BJ (cell line): ENCODE data around the gene C2orf78. TPM values are rescaled to one million over a fixed set of nuclear protein-coding genes. Genes with fewer than 3 reads are reported as not detected.

Source experiments
- CTCF ChIA-PET: fragments of 350-600 bp; formaldehyde crosslinking; extraction: SDS; loops from one replicate; lab custom pipeline; 2021; ENCODE audit warnings: antibody characterized with exemption, inconsistent platforms; lab: Yijun Ruan, JAX
- POLR2A ChIA-PET: fragments of 300-600 bp; sonication (Branson Sonifier 250); formaldehyde crosslinking; extraction: SDS; loops from one replicate; lab custom pipeline; 2021; ENCODE audit warnings: antibody characterized with exemption; lab: Charles Lee
- DNase-seq: peaks from one replicate; pipeline ENCODE4 v3.0.0-alpha.2; 2011; ENCODE audit warnings: low read depth
- H3K27me3 ChIP-seq: 2 replicates; pipeline ENCODE4 v1.6.0; 2011; ENCODE audit warnings: low read length; ENCODE audit not compliant: control insufficient read depth, insufficient read depth
- H3K36me3 ChIP-seq: 2 replicates; pipeline ENCODE4 v1.5.1; 2011; ENCODE audit warnings: low read length; ENCODE audit not compliant: control insufficient read depth, insufficient read depth
- H3K4me3 ChIP-seq: 2 replicates; pipeline ENCODE4 v1.5.1; 2011; ENCODE audit warnings: low read depth, mild to moderate bottlenecking, control low read depth, low read length
- polyA plus RNA-seq: library from polyadenylated mRNA; depleted of rRNA; stranded (reverse); fragments of >200 nt; gene quantifications from 2 replicates; pipeline ENCODE4 v1.2.3, GENCODE V29; 2011
- TF ChIP-seq, protein P1 (sequence below): IDR thresholded peaks from 2 replicates; pipeline ENCODE4 v1.5.1; 2011; ENCODE audit warnings: low read depth, mild to moderate bottlenecking, control low read depth, inconsistent platforms, low read length, moderate library complexity; ENCODE audit not compliant: insufficient read depth

Gene C2orf78
- polyA plus RNA-seq, 1 experiment = not detected

DNA sequence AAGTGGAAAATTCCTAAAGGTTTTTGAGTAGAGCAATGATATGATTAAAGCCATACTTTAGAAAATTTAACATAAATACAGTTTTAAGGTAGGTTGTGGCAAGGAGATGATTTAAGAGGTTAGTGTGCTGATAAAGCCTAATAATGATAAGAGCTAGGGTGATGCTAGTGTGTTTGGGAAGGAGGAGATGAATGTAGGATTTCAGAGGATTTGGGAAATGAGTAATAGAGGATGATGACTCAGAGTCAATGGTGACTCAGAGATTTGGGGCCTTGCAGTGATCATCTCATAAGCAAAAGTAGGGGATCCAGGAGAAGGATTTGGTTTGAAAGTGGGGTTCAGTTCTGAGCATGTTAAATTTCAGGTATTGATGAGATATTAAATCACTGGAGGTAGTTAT lies 68.0 kb downstream of the C2orf78 start:
- H3K36me3 ChIP-seq = peaks cover 9% of the 10 kb centered on the region
- DNase-seq = peak; percentile 34
- no peak overlapping the region for H3K4me3 ChIP-seq
- ChIA-PET POLR2A (no interaction called here), CTCF (interaction anchor here (1.3 kb wide), 1 partner anchor 414 kb away, joined by 4 read pairs; no protein-coding TSS in a partner anchor)
- no peaks in the 10 kb centered on the region for H3K27me3 ChIP-seq
- TF ChIP-seq, protein P1, sequence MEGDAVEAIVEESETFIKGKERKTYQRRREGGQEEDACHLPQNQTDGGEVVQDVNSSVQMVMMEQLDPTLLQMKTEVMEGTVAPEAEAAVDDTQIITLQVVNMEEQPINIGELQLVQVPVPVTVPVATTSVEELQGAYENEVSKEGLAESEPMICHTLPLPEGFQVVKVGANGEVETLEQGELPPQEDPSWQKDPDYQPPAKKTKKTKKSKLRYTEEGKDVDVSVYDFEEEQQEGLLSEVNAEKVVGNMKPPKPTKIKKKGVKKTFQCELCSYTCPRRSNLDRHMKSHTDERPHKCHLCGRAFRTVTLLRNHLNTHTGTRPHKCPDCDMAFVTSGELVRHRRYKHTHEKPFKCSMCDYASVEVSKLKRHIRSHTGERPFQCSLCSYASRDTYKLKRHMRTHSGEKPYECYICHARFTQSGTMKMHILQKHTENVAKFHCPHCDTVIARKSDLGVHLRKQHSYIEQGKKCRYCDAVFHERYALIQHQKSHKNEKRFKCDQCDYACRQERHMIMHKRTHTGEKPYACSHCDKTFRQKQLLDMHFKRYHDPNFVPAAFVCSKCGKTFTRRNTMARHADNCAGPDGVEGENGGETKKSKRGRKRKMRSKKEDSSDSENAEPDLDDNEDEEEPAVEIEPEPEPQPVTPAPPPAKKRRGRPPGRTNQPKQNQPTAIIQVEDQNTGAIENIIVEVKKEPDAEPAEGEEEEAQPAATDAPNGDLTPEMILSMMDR = no peak

DNA sequence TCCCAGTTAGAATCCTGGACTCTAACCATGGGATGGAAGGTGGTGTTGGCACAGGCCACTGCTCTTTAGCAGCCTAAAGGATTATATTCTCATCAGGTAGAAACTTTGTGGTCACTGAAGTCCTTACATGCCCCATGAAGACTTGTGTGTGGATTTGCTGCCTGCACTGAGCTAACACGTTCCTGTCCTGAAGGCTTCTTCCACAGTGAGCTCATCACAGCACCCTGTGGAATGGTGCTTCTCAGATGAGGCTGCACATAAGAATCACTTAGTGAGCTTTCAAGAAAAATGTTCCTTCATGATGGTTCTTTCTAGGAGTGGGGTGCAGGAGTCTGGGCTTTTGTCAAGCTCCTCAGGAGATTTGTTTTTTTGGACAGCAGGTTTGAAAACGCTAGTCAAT lies 71.5 kb downstream of the C2orf78 start:
- no peaks in the 10 kb centered on the region for H3K27me3 ChIP-seq
- DNase-seq = no peak
- TF ChIP-seq, protein P1 = no peak
- H3K4me3 ChIP-seq = no peak overlapping the region
- CTCF ChIA-PET = interaction anchor here (1.0 to 1.3 kb wide), 3 partner anchors 9 to 536 kb away, joined by 3 to 4 read pairs (median 4); no protein-coding TSS in a partner anchor
- POLR2A ChIA-PET = no interaction called here
- H3K36me3 ChIP-seq = peaks cover 6% of the 10 kb centered on the region

DNA sequence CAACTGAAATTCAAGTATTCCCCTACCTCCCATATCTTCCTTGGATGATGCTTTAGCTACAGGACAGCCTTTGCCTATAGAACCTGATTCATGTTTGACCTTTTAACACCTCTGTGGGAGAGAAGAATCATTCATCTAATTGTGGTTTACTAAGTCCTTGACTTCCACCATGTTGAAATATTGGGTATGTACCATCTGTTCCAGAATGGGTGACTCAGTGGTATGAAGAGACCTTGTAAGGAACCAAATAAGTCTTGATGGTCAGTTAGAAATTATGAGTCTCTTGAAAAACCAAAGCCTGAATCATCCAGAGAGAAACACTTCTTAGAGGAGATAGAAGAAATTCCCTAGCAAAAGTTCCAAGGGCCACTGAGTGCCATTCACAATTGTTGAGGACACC lies 72.2 kb downstream of the C2orf78 start:
- POLR2A ChIA-PET = no interaction called here
- CTCF ChIA-PET = interaction anchor here (1.0 kb wide), 1 partner anchor 535 kb away, joined by 3 read pairs; no protein-coding TSS in a partner anchor

DNA sequence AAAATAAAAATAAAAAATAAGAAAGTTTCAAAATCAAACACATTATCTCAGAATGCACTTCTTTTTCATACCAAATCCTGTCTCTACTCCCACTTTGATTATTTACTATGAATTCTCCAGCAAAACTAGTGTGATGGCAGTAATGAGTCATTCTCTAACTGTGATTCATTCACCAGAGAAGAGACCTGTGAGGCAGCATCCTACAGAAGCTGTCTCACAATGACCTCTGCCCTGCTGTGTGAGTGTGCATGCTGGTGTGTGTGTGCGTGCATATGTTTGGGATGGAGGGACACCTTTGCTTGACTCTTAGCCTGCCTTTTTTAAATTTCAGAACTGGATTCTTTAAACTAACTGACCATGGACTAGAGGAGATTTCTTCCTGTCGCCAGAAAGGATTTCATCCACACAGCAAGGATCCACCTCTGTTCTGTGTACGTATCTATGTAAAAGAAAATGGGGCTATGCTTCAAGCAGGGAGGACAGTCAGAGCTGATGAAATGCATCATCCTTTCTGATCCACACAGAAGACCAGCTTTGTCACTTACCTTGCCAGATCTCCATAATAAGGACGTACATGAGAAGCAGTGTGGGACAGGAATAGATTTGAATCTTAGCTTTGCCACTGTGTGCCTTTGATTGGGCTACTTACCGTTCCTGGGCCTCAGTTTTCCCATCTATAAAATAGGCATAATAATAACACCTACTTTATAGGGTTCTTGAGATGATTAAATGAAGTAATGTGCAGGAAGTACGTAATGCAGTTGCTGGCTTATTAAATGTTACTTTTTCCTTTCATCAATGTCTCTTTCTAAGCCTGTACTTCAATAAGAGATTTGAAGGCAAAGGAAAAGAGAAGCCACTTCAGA lies 76.0 kb downstream of the C2orf78 start:
- H3K4me3 ChIP-seq = no peak overlapping the region
- POLR2A ChIA-PET = no interaction called here
- H3K36me3 ChIP-seq = peaks cover 5% of the 10 kb centered on the region
- CTCF ChIA-PET = interaction anchor here (0.8 kb wide), 1 partner anchor 291 kb away, joined by 3 read pairs; no protein-coding TSS in a partner anchor
- DNase-seq = no peak
- TF ChIP-seq, protein P1 = no peak
- no peaks in the 10 kb centered on the region for H3K27me3 ChIP-seq

More for the DNA sequence above, 72.2 kb downstream of the C2orf78 start:
- no peaks in the 10 kb centered on the region for H3K27me3 ChIP-seq
- TF ChIP-seq, protein P1 = no peak
- peak; percentile 32 for DNase-seq
- no peak overlapping the region for H3K4me3 ChIP-seq
- peaks cover 6% of the 10 kb centered on the region for H3K36me3 ChIP-seq

DNA sequence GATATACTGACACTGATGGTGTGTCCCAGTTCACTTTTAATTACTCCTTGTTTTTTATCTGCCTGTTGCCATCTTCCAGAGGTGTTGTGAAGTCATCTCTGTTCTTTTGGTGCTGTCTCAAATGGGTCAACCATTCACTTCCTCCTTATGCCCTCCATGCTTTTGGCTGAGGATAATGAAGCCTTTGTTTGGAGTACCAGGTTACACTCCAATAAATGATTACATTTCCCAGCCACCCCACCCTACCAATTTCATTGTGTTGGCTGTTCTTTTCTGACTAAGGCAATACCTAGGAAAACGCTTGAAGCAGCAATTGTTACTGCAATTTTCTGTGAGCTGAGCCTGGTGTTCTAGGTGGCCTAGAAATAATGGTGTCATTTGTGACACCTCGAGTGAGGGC lies 79.0 kb downstream of the C2orf78 start:
- Histone ChIP-seq H3K4me3 (no peak overlapping the region), H3K36me3 (peaks cover 5% of the 10 kb centered on the region), H3K27me3 (no peaks in the 10 kb centered on the region)
- no peak for DNase-seq
- ChIA-PET CTCF (interaction anchor here (1.4 kb wide), 1 partner anchor 39 kb away, joined by 3 read pairs; no protein-coding TSS in a partner anchor), POLR2A (no interaction called here)
- TF ChIP-seq, protein P1 = no peak
